Thymus (tissue), 11 donors: ENCODE results near the gene DACT2. TPM values are rescaled to one million over a fixed set of nuclear protein-coding genes. Genes with fewer than 3 reads are reported as not detected.

Source experiments
- DNase-seq, 9 donors: peaks; one replicate each; pipeline ENCODE4 v3.0.0-alpha.2; 2013; ENCODE audit warnings: low spot score in 9 of 9, low read depth in 6 of 9, missing footprints in 1 of 9
- H3K27ac ChIP-seq, 2 donors: one replicate each; pipeline ENCODE4 v1.5.1; 2013; ENCODE audit warnings: control low read depth in 1 of 2, low read depth in 1 of 2, low read length in 1 of 2, mild to moderate bottlenecking in 1 of 2, moderate library complexity in 1 of 2
- H3K27me3 ChIP-seq, 2 donors: one replicate each; pipeline ENCODE4 v1.5.1; 2013; ENCODE audit warnings: low read length in 1 of 2; ENCODE audit not compliant: control insufficient read depth in 2 of 2, insufficient read depth in 1 of 2
- H3K36me3 ChIP-seq, 2 donors: one replicate each; pipeline ENCODE4 v1.5.1; 2013; ENCODE audit warnings: low read length in 1 of 2, mild to moderate bottlenecking in 1 of 2, moderate library complexity in 1 of 2; ENCODE audit not compliant: control insufficient read depth in 2 of 2, insufficient read depth in 2 of 2
- H3K4me1 ChIP-seq, 2 donors: one replicate each; pipeline ENCODE4 v1.5.1; 2013; ENCODE audit warnings: low read length in 2 of 2; ENCODE audit not compliant: control insufficient read depth in 2 of 2, insufficient read depth in 2 of 2
- H3K4me3 ChIP-seq, 2 donors: one replicate each; pipeline ENCODE4 v1.5.1; 2013; ENCODE audit warnings: low read length in 2 of 2, control low read depth in 1 of 2, mild to moderate bottlenecking in 1 of 2
- H3K9me3 ChIP-seq, 2 donors: one replicate each; pipeline ENCODE4 v1.5.1; 2013; ENCODE audit warnings: low read length in 1 of 2, mild to moderate bottlenecking in 1 of 2; ENCODE audit not compliant: control insufficient read depth in 2 of 2, insufficient read depth in 1 of 2
- WGBS: extraction: QIAGEN DNeasy Blood & Tissue Kit; methylation state at CpG from one replicate; pipeline ENCODE4 v1.1.7; 2013; 5-methylcytosine and 5-hydroxymethylcytosine counted together
- polyA plus RNA-seq: library from polyadenylated mRNA; stranded (reverse); fragments of 200-250 nt; gene quantifications from one replicate; pipeline ENCODE4 v1.2.3, GENCODE V29; 2013
- total RNA-seq: library from RNA; stranded (reverse); fragments of 120-200 nt; gene quantifications from one replicate; pipeline ENCODE4 v1.2.4, GENCODE V29; 2013
- donor health status: healthy.

Gene DACT2
- total and polyA plus RNA-seq, 2 donors: 2.5 to 4.2 TPM

DNA sequence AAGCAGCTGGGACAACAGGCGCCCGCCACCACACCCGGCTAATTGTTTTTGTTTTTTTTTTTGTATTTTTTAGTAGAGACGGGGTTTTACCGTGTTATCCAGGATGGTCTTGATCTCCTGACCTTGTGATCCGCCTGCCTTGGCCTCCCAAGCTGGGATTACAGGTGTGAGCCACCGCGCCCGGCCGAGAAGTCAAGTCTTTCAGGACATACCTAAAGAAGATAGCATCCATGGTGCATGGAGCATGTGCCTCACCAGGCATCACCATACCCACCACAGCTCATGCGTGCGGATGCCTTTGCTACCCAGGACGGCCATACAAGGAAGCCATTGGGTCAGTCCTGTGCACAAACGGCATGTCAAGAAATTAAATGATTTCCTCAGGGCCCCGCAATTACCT lies 60.8 kb downstream of the DACT2 start:
- 89% methylated on average over 15 of the region's 15 CpGs for WGBS

GRCh38 chr6:168256940-168257339 lies 62.6 kb downstream of the DACT2 start:
- Histone ChIP-seq H3K36me3 (no peaks in the 10 kb centered on the region), H3K9me3 (peaks cover 0 to 5% of the 10 kb centered on the region in 2 donors), H3K27me3 (no peaks in the 10 kb centered on the region), H3K4me3 (no peak overlapping the region), H3K27ac (no peak overlapping the region), H3K4me1 (no peaks in the 10 kb centered on the region)
- no peak for DNase-seq

More for the DNA sequence above, 60.8 kb downstream of the DACT2 start:
- H3K4me1 ChIP-seq: no peaks in the 10 kb centered on the region
- no peak for DNase-seq
- no peaks in the 10 kb centered on the region for H3K36me3 ChIP-seq
- H3K27ac ChIP-seq: no peak overlapping the region
- no peak overlapping the region for H3K4me3 ChIP-seq
- H3K27me3 ChIP-seq: no peaks in the 10 kb centered on the region
- H3K9me3 ChIP-seq: peaks cover 0 to 5% of the 10 kb centered on the region in 2 donors

Other genes starting within 250 kb of the DACT2 start
- gene FRMD1, start 240.6 kb downstream of the DACT2 start, total RNA-seq: 23.1 TPM
- 1.3 TPM for gene FRMD1, start 240.6 kb downstream of the DACT2 start, polyA plus RNA-seq
- gene SMOC2, start 121.4 kb upstream of the DACT2 start, total RNA-seq: 5.4 TPM
- gene SMOC2, start 121.4 kb upstream of the DACT2 start, polyA plus RNA-seq: 6.5 TPM